Mesodermal cell (in vitro differentiated cells): ENCODE measurements around the gene FGR.

Source experiments
- H3K27ac ChIP-seq: 2 replicates; pipeline ENCODE4 v1.7.0; 2013; ENCODE audit warnings: mild to moderate bottlenecking, low read depth, low read length, moderate library complexity; ENCODE audit not compliant: severe bottlenecking
- H3K36me3 ChIP-seq: 2 replicates; pipeline ENCODE4 v1.7.1; 2013; ENCODE audit warnings: mild to moderate bottlenecking, low read length, moderate library complexity; ENCODE audit not compliant: control insufficient read depth, insufficient read depth
- H3K4me1 ChIP-seq: one replicate; pipeline ENCODE4 v1.7.1; 2013; ENCODE audit warnings: mild to moderate bottlenecking, low read length; ENCODE audit not compliant: insufficient read depth, control insufficient read depth, poor library complexity, severe bottlenecking
- H3K4me3 ChIP-seq: 2 replicates; pipeline ENCODE4 v1.7.0; 2013; ENCODE audit warnings: low read length, control low read depth, mild to moderate bottlenecking; ENCODE audit not compliant: insufficient read depth, poor library complexity, severe bottlenecking; ENCODE audit errors: extremely low read depth
- H3K9me3 ChIP-seq: 2 replicates; pipeline ENCODE4 v1.7.1; 2013; ENCODE audit warnings: mild to moderate bottlenecking, low read length, moderate library complexity; ENCODE audit not compliant: control insufficient read depth
- whole genome bisulfite sequencing, 2 experiments: methylation state at CpG; one replicate each; pipeline ENCODE4 v1.1.5; 2013; ENCODE audit warnings: missing lambda C conversion rate in 2 of 2; ENCODE audit not compliant: insufficient coverage in 2 of 2; 5-methylcytosine and 5-hydroxymethylcytosine counted together

Gene FGR

DNA sequence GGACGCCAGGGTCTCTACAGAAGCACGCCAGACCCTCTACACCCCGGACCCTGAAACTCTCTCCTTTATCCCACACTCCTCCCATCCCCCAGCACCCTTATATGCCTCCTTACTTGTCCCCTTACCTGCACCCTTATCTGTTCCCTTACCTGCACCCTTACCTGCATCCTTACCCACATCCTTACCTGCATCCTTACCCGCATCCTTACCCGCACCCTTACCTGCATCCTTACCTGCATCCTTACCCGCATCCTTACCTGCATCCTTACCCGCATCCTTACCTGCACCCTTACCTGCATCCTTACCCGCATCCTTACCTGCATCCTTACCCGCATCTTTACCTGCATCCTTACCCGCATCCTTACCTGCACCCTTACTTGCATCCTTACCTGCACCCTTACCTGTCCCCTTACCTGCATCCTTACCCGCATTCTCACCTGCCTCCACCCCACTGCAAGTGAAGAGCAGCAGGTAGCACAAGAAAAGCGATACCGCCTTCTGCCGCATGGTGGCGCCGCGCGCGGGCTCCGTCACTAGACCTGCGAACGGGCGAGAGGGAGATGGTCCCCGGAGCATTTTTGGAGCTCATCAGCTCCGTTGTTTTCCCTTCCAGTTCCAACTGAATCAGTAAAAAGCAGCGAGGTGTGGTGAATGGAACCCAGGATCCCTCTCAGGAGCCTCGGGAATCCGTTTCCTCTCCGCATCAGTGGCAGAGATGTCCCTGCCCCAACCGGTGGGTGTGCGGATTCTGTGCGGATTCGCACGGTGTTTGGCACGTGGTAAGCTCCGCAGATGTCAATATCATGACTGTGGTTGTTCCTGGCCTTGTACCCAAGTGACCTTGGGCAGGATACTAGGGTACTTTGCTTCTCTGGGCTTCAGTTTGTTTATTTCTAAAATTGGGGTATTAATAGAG, 34.1 kb upstream of the FGR start:
- H3K4me1 ChIP-seq, result peaks cover 9% of the 10 kb centered on the region
- WGBS, 2 experiments, result 33 to 43% methylated on average over 19 to 22 of the region's 36 CpGs
- no peaks in the 10 kb centered on the region for H3K9me3 ChIP-seq
- H3K4me3 ChIP-seq, result no peak overlapping the region
- no peak overlapping the region for H3K27ac ChIP-seq
- H3K36me3 ChIP-seq, result no peaks in the 10 kb centered on the region

- Histone ChIP-seq H3K4me1 (peaks cover 9% of the 10 kb centered on the region), H3K36me3 (no peaks in the 10 kb centered on the region), H3K4me3 (no peak overlapping the region), H3K9me3 (no peaks in the 10 kb centered on the region), H3K27ac (no peak overlapping the region)
- 90 to 97% methylated on average over 24 to 39 of the region's 42 CpGs for WGBS, 2 experiments
These were observed 33.3 kb upstream of the FGR start for GRCh38 chr1:27668121-27668807.

- H3K9me3 ChIP-seq, result no peaks in the 10 kb centered on the region
- H3K4me1 ChIP-seq, result peaks cover 14% of the 10 kb centered on the region
- 91% methylated on average over 4 of the region's 6 CpGs; no CpG with 5 or more reads in 1 of the 2 experiments for WGBS, 2 experiments
- no peaks in the 10 kb centered on the region for H3K36me3 ChIP-seq
- H3K27ac ChIP-seq, result no peak overlapping the region
- H3K4me3 ChIP-seq, result no peak overlapping the region
These were observed 31.8 kb upstream of the FGR start for GRCh38 chr1:27666791-27667254.

DNA sequence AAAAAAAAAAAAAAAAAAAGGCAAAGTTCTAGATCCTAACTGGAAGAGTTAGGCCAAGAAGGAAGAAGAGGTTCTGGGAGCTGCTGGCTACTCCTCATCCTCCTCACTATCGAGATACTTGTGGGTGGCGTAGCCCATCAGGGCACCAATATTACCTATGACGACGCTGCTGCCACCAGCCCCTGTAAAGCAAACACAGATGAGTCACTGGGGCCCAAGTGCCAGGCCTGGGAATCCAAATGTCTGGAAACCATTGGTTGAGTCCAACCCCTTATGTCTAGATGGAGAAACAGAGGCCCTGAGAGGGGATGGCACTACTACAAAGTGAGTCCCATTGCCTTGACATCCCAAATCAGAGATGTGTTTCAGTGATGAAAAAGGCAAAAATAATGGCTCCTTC, 31.3 kb upstream of the FGR start:
- Histone ChIP-seq H3K4me1 (peaks cover 14% of the 10 kb centered on the region), H3K36me3 (no peaks in the 10 kb centered on the region), H3K27ac (no peak overlapping the region), H3K9me3 (no peaks in the 10 kb centered on the region), H3K4me3 (no peak overlapping the region)
- WGBS, 2 experiments, result 84 to 100% methylated on average over 3 of the region's 4 CpGs

DNA sequence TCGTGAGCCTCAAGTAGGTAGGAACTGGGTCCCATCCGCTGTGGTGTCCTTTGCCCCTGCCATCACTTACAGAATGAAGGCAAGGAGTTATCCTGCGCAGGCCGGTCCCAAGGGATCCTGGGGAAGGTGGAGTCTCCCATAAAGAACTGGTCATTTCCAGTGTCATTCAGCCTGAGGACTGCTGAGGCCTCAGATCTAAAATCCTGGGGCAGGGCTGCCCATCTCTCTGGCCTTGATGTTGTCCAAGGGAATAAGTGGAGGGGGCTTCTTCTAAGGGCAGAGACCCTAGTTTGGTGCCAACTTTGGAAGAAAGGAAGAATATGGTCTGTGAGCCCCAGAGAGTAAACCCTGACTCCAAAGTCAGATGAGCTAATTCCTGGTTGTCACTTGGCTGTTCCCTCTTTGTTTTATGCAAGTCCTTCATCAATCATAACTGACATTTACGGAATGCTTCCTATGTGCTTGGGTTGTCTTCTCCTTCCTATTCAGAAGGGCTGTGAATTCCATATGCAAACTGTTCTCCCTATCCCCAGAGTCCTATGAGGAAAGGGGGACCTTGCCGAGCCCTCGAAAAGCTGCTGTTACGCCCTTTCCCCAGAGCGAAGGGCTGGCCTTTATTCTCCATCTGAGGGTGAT, 30.1 kb upstream of the FGR start:
- WGBS, 2 experiments, result 86 to 92% methylated on average over 8 of the region's 9 CpGs
- Histone ChIP-seq H3K27ac (no peak overlapping the region), H3K4me1 (peaks cover 14% of the 10 kb centered on the region), H3K36me3 (no peaks in the 10 kb centered on the region), H3K4me3 (no peak overlapping the region), H3K9me3 (no peaks in the 10 kb centered on the region)

DNA sequence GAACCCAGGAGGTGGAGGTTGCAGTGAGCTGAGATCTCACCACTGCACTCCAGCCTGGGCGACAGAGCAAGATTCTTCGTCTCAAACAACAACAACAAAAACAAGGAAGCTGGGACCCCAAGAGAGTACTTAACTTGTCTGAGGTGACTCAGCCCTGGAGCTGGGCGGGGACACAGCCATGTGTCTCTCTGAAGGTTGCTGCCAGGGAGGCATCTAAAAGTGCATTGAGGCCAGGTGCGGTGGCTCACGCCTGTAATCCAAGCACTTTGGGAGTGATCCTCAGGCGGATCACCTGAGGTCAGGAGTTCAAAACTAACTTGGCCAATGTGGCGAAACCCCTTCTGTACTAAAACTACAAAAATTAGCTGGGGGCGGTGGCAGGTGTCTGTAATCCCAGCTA, 29.3 kb upstream of the FGR start:
- H3K36me3 ChIP-seq, result no peaks in the 10 kb centered on the region
- no peak overlapping the region for H3K4me3 ChIP-seq
- no peaks in the 10 kb centered on the region for H3K9me3 ChIP-seq
- WGBS, 2 experiments, result 85 to 91% methylated on average over 8 of the region's 8 CpGs
- H3K4me1 ChIP-seq, result peaks cover 14% of the 10 kb centered on the region
- no peak overlapping the region for H3K27ac ChIP-seq

DNA sequence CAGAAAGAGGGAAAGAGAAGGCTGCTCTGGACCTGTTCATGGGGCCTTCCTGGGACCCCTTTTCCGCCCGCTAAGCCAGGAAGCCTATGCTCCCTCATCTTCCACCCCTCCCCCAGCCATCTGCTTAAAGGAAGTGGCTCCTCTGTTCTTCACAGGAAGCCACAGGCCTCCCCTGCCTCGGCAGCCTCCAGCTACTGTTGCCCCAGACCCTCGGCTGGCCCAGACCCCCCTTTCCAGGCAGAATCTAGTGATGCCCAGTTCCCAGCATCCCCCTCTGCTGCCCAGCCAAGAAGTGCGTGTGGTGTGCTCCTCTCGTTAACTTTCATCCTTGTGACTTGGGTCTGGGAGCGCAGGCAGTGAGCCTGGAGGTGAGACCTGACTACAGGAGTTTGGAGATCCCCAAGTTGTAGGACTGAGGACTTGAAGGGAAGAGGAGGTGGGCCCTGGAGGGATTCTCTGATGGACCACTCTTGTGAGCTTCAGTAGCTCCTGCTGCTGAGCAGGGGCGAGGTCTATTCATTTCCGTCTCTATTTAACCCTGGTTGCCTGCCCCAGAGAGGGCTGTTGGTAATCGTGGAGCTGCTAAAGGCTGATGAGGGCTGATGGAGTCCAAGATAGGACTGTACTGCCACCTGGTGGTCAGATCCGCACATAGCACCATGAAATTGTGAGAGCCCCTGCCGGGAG, 27.9 kb upstream of the FGR start:
- Histone ChIP-seq H3K36me3 (no peaks in the 10 kb centered on the region), H3K9me3 (no peaks in the 10 kb centered on the region), H3K4me1 (peaks cover 14% of the 10 kb centered on the region), H3K4me3 (no peak overlapping the region), H3K27ac (peak overlapping the region; percentile 84)
- WGBS, 2 experiments, result 20 to 47% methylated on average over 7 to 8 of the region's 12 CpGs

DNA sequence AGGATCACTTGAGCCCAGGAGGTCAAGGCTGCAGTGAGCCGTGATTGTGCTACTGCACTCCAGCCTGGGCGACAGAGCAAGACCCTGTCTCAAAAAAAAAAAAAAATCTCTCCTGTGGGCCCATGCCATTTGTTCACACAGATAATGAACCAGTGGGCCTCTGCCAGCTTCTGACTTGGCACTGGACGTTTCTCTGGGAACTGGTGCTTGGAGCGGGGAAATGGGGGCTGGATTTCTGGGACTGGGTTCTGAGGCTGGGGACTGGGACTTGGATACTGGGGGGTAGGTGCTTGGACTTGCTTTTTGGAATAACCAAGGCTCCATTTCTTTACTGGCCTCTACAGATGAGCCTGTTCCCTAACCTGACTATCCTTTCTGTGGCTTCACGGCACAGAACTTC, 27.3 kb upstream of the FGR start:
- Histone ChIP-seq H3K9me3 (no peaks in the 10 kb centered on the region), H3K4me3 (no peak overlapping the region), H3K27ac (peak overlapping the region; percentile 84), H3K36me3 (no peaks in the 10 kb centered on the region), H3K4me1 (peaks cover 14% of the 10 kb centered on the region)
- WGBS, 2 experiments, result 97 to 100% methylated on average over 3 to 5 of the region's 5 CpGs

- H3K9me3 ChIP-seq, result no peaks in the 10 kb centered on the region
- no peak overlapping the region for H3K27ac ChIP-seq
- H3K4me1 ChIP-seq, result peaks cover 10% of the 10 kb centered on the region
- WGBS, 2 experiments, result 95 to 98% methylated on average over 7 of the region's 8 CpGs
- H3K4me3 ChIP-seq, result no peak overlapping the region
- no peaks in the 10 kb centered on the region for H3K36me3 ChIP-seq
These were observed 26.6 kb upstream of the FGR start for GRCh38 chr1:27661412-27662075.

GRCh38 chr1:27660300-27660835, 25.4 kb upstream of the FGR start:
- Histone ChIP-seq H3K9me3 (no peaks in the 10 kb centered on the region), H3K4me1 (peaks cover 17% of the 10 kb centered on the region), H3K4me3 (peak overlapping the region; percentile 11), H3K27ac (no peak overlapping the region), H3K36me3 (no peaks in the 10 kb centered on the region)
- 94 to 96% methylated on average over 10 of the region's 10 CpGs for WGBS, 2 experiments
